Gastroesophageal sphincter (tissue), 3 donors: Measurements from ENCODE around the gene EPHB1.

Source experiments
- CTCF ChIP-seq, 4 experiments: fragments of 200-600 bp in 2 of 4; fragments of 450-650 bp in 2 of 4; sonication (generic) in 1 of 4; IDR thresholded peaks; one replicate each; pipeline ENCODE4 v1.5.1; 2017 to 2019; ENCODE audit warnings: antibody characterized with exemption in 4 of 4, mild to moderate bottlenecking in 2 of 4, moderate library complexity in 2 of 4
- POLR2A ChIP-seq, 2 donors: fragments of 450-650 bp; IDR thresholded peaks; one replicate each; pipeline ENCODE4 v1.6.1; 2017; ENCODE audit warnings: antibody characterized with exemption in 2 of 2, mild to moderate bottlenecking in 2 of 2, moderate library complexity in 1 of 2
- POLR2AphosphoS5 ChIP-seq: sonication (generic); formaldehyde crosslinking; IDR thresholded peaks from one replicate; pipeline ENCODE4 v1.6.1; 2017; ENCODE audit warnings: antibody characterized with exemption

GRCh38 chr3:135161425-135161824, 366.4 kb downstream of the EPHB1 start:
- TF ChIP-seq POLR2AphosphoS5 (no peak), POLR2A (IDR thresholded peaks at IDR 0.05) (no peak), CTCF (IDR thresholded peaks at IDR 0.05) (no peak)
